Measurements from ENCODE around the gene ZNF516.

The ZNF516 gene

GRCh38 chr18:76396792-76397191 lies 98.2 kb downstream of the ZNF516 start:
- DNase-seq: no peak

GRCh38 chr18:76395609-76396008 lies 99.4 kb downstream of the ZNF516 start:
- no peak for DNase-seq

GRCh38 chr18:76394780-76395476 lies 100.1 kb downstream of the ZNF516 start:
- no peak for DNase-seq

- no peak for DNase-seq
These were observed 102.7 kb downstream of the ZNF516 start for GRCh38 chr18:76392349-76392748.

- no peak for DNase-seq
These were observed 103.3 kb downstream of the ZNF516 start for GRCh38 chr18:76391746-76392145.

GRCh38 chr18:76391038-76391437 lies 104.0 kb downstream of the ZNF516 start:
- no peak for DNase-seq

GRCh38 chr18:76390452-76391035 lies 104.5 kb downstream of the ZNF516 start:
- DNase-seq: no peak

- DNase-seq: no peak
These were observed 105.3 kb downstream of the ZNF516 start for GRCh38 chr18:76389716-76390115.

- DNase-seq: no peak
These were observed 106.1 kb downstream of the ZNF516 start for GRCh38 chr18:76388891-76389423.

GRCh38 chr18:76388261-76388660 lies 106.8 kb downstream of the ZNF516 start:
- DNase-seq: no peak

GRCh38 chr18:76387608-76388007 lies 107.4 kb downstream of the ZNF516 start:
- DNase-seq: no peak

GRCh38 chr18:76386886-76387285 lies 108.2 kb downstream of the ZNF516 start:
- no peak for DNase-seq

- no peak for DNase-seq
These were observed 109.0 kb downstream of the ZNF516 start for GRCh38 chr18:76386071-76386470.

GRCh38 chr18:76385681-76385975 lies 109.4 kb downstream of the ZNF516 start:
- no peak for DNase-seq

- no peak for DNase-seq
These were observed 110.0 kb downstream of the ZNF516 start for GRCh38 chr18:76384861-76385680.

GRCh38 chr18:76384114-76384790 lies 110.8 kb downstream of the ZNF516 start:
- DNase-seq: no peak

GRCh38 chr18:76383636-76384035 lies 111.4 kb downstream of the ZNF516 start:
- DNase-seq: no peak

- no peak for DNase-seq
These were observed 112.8 kb downstream of the ZNF516 start for GRCh38 chr18:76382275-76382674.

GRCh38 chr18:76380791-76381405 lies 114.1 kb downstream of the ZNF516 start:
- no peak for DNase-seq

- no peak for DNase-seq
These were observed 114.8 kb downstream of the ZNF516 start for GRCh38 chr18:76380127-76380729.

- no peak for DNase-seq
These were observed 115.6 kb downstream of the ZNF516 start for GRCh38 chr18:76379226-76380126.

All from stimulated activated CD4-positive, alpha-beta T cell treated with anti-CD3 and anti-CD28 coated beads, Interleukin-1b, Interleukin-23, amount 100 ng/mL, for 48 hours (primary cell).